H1 (cell line): Measurements from ENCODE around the gene PFN3. TPM values are rescaled to one million over a fixed set of nuclear protein-coding genes. Genes with fewer than 3 reads are reported as not detected.

Experiments used
- CTCF ChIA-PET: fragments of 300-600 bp; sonication (Branson Sonifier 250); formaldehyde crosslinking; loops from one replicate; lab custom pipeline; 2021; ENCODE audit not compliant: partially characterized antibody; lab: Charles Lee
- POLR2A ChIA-PET: fragments of 300-600 bp; sonication (Branson Sonifier 250); formaldehyde crosslinking; loops from one replicate; lab custom pipeline; 2021; ENCODE audit warnings: inconsistent platforms; ENCODE audit not compliant: partially characterized antibody; lab: Charles Lee
- DNase-seq, 2 experiments: peaks; one replicate each; pipeline versions ENCODE4 v3.0.0 to v3.0.0-alpha.2; 2010 to 2022; ENCODE audit warnings: low spot score in 2 of 2, low read depth in 1 of 2, mixed read lengths in 1 of 2
- FAIRE-seq: peaks from 2 replicates; lab custom pipeline; 2011; peaks lifted over from hg19 to GRCh38; lab: Jason Lieb, UNC
- H2AFZ ChIP-seq: 2 replicates; pipeline ENCODE4 v1.8.1; 2012; ENCODE audit warnings: low read length, inconsistent platforms
- H2AK5ac ChIP-seq: 2 replicates; pipeline ENCODE4 v1.6.1; 2013; ENCODE audit warnings: low read depth, low read length
- H2BK120ac ChIP-seq: replicated peaks from 2 replicates; pipeline ENCODE3; 2013; ENCODE audit warnings: low read depth, low read length, inconsistent platforms
- H2BK12ac ChIP-seq: 2 replicates; pipeline ENCODE4 v1.6.1; 2013; ENCODE audit warnings: low read depth, low read length
- H2BK15ac ChIP-seq: 2 replicates; pipeline ENCODE4 v1.6.1; 2013; ENCODE audit warnings: low read length
- H2BK20ac ChIP-seq: 2 replicates; pipeline ENCODE4 v1.6.1; 2013; ENCODE audit warnings: low read length
- H2BK5ac ChIP-seq: 2 replicates; pipeline ENCODE4 v1.6.1; 2013; ENCODE audit warnings: low read depth, low read length
- H3K14ac ChIP-seq: 2 replicates; pipeline ENCODE4 v1.6.1; 2013; ENCODE audit warnings: inconsistent platforms; ENCODE audit not compliant: insufficient read length
- H3K18ac ChIP-seq: 2 replicates; pipeline ENCODE4 v1.6.1; 2013; ENCODE audit warnings: low read length; ENCODE audit errors: extremely low read depth
- H3K23ac ChIP-seq: 2 replicates; pipeline ENCODE4 v1.6.1; 2013; ENCODE audit warnings: inconsistent platforms; ENCODE audit not compliant: insufficient read length
- H3K23me2 ChIP-seq: 2 replicates; pipeline ENCODE4 v1.6.1; 2013; ENCODE audit warnings: low read depth, low read length
- H3K27ac ChIP-seq: 2 replicates; pipeline ENCODE4 v1.6.1; 2011; ENCODE audit warnings: low read depth, low read length, inconsistent platforms
- H3K27me3 ChIP-seq, 4 experiments: replicated peaks in 1 of 4; 1 replicate in 1 of 4; 2 replicates in 3 of 4; pipeline versions ENCODE4 v1.6.1 to v1.8.1; 2011 to 2013; ENCODE audit warnings: low read length in 3 of 4, mild to moderate bottlenecking in 3 of 4, inconsistent platforms in 2 of 4, mixed read lengths in 2 of 4, moderate library complexity in 1 of 4; ENCODE audit not compliant: control insufficient read depth in 3 of 4, insufficient read depth in 3 of 4; ENCODE audit errors: extremely low read depth in 1 of 4
- H3K36me3 ChIP-seq, 4 experiments: 2 replicates each; pipeline versions ENCODE4 v1.6.1 to v1.8.1; 2011 to 2013; ENCODE audit warnings: mild to moderate bottlenecking in 4 of 4, low read length in 3 of 4, moderate library complexity in 2 of 4, control low read depth in 1 of 4, inconsistent platforms in 1 of 4; ENCODE audit not compliant: insufficient read depth in 4 of 4, control insufficient read depth in 2 of 4
- H3K4ac ChIP-seq: replicated peaks from 2 replicates; pipeline ENCODE3; 2013; ENCODE audit warnings: low read length, low read depth, mixed read lengths, inconsistent platforms; ENCODE audit not compliant: insufficient read length
- H3K4me1 ChIP-seq, 4 experiments: replicated peaks in 1 of 4; 1 replicate in 1 of 4; 2 replicates in 3 of 4; pipeline versions ENCODE4 v1.6.1 to v1.8.1; 2011 to 2013; ENCODE audit warnings: low read length in 3 of 4, inconsistent platforms in 2 of 4, mixed read lengths in 1 of 4; ENCODE audit not compliant: insufficient read depth in 4 of 4, control insufficient read depth in 3 of 4
- H3K4me2 ChIP-seq, 2 experiments: 2 replicates each; pipeline versions ENCODE4 v1.6.1 to v1.8.1; 2011 to 2013; ENCODE audit warnings: low read depth in 2 of 2, low read length in 2 of 2, control low read depth in 1 of 2, inconsistent platforms in 1 of 2, mild to moderate bottlenecking in 1 of 2; ENCODE audit not compliant: insufficient read depth in 1 of 2
- H3K4me3 ChIP-seq, 4 experiments: fragments of 200-600, 300-600 bp in 1 of 4; sonication (generic), shearing (Covaris generic), sonication (Bioruptor Twin) in 1 of 4; 2 replicates each; pipeline versions ENCODE4 v1.5.1 to v1.8.1; 2011 to 2016; ENCODE audit warnings: low read length in 4 of 4, low read depth in 3 of 4, control low read depth in 2 of 4, inconsistent platforms in 2 of 4, mild to moderate bottlenecking in 2 of 4, mixed read lengths in 1 of 4, moderate library complexity in 1 of 4; ENCODE audit not compliant: insufficient read depth in 2 of 4; ENCODE audit errors: extremely low read depth in 1 of 4
- H3K56ac ChIP-seq: replicated peaks from 2 replicates; pipeline ENCODE3; 2013; ENCODE audit warnings: low read depth, mild to moderate bottlenecking, mixed read lengths, low read length, inconsistent platforms; ENCODE audit not compliant: insufficient read length
- H3K79me1 ChIP-seq: 2 replicates; pipeline ENCODE4 v1.6.1; 2013; ENCODE audit warnings: low read depth, low read length, control low read depth
- H3K79me2 ChIP-seq, 2 experiments: 2 replicates each; pipeline versions ENCODE4 v1.6.1 to v1.8.1; 2012 to 2013; ENCODE audit warnings: low read length in 2 of 2, mild to moderate bottlenecking in 2 of 2, inconsistent platforms in 1 of 2; ENCODE audit not compliant: insufficient read depth in 2 of 2, control insufficient read depth in 1 of 2
- H3K9ac ChIP-seq, 4 experiments: replicated peaks in 1 of 4; 1 replicate in 1 of 4; 2 replicates in 3 of 4; pipeline versions ENCODE4 v1.6.1 to v1.8.1; 2011 to 2013; ENCODE audit warnings: low read depth in 3 of 4, low read length in 3 of 4, control low read depth in 2 of 4, mild to moderate bottlenecking in 2 of 4, moderate library complexity in 2 of 4, inconsistent platforms in 1 of 4; ENCODE audit errors: extremely low read depth in 1 of 4
- H3K9me3 ChIP-seq, 2 experiments: 2 replicates each; pipeline versions ENCODE4 v1.6.1 to v1.8.1; 2012 to 2013; ENCODE audit warnings: mild to moderate bottlenecking in 2 of 2, moderate library complexity in 2 of 2, control low read depth in 1 of 2, inconsistent platforms in 1 of 2, low read depth in 1 of 2, low read length in 1 of 2, mixed read lengths in 1 of 2; ENCODE audit not compliant: insufficient read depth in 2 of 2
- H4K20me1 ChIP-seq, 2 experiments: replicated peaks in 1 of 2; 2 replicates each; pipeline versions ENCODE3 to v1.8.1; 2011 to 2013; ENCODE audit warnings: inconsistent platforms in 2 of 2, low read length in 2 of 2, mild to moderate bottlenecking in 1 of 2; ENCODE audit not compliant: insufficient read depth in 2 of 2, control insufficient read depth in 1 of 2
- H4K5ac ChIP-seq: 2 replicates; pipeline ENCODE4 v1.6.1; 2013; ENCODE audit warnings: low read length, low read depth, mixed read lengths, inconsistent platforms; ENCODE audit not compliant: insufficient read length
- H4K8ac ChIP-seq: 2 replicates; pipeline ENCODE4 v1.8.0; 2013; ENCODE audit warnings: mild to moderate bottlenecking, moderate library complexity, low read length, inconsistent platforms; ENCODE audit not compliant: insufficient read depth; ENCODE audit errors: extremely low read depth
- H4K91ac ChIP-seq: replicated peaks from 2 replicates; pipeline ENCODE3; 2013; ENCODE audit warnings: low read length, mixed read lengths, inconsistent platforms; ENCODE audit not compliant: insufficient read length
- WGBS, 2 experiments: shearing (Covaris generic) in 1 of 2; methylation state at CpG; one replicate each; pipeline versions ENCODE4 v1.1.6 to v1.1.7; 2013 to 2015; ENCODE audit warnings: low lambda C conversion rate in 2 of 2, mixed read lengths in 2 of 2, inconsistent platforms in 1 of 2, low coverage in 1 of 2, missing lambda C conversion rate in 1 of 2; ENCODE audit not compliant: insufficient replicate concordance in 2 of 2, insufficient coverage in 1 of 2, insufficient read length in 1 of 2; ENCODE audit errors: extremely low coverage in 1 of 2, missing lambda C conversion rate in 1 of 2; 5-methylcytosine and 5-hydroxymethylcytosine counted together
- polyA plus RNA-seq, 7 experiments: library from polyadenylated mRNA; depleted of rRNA in 3 of 7; stranded (reverse) in 5 of 7; unstranded in 2 of 7; fragments of >200 nt in 5 of 7; fragments of 200-250 nt in 2 of 7; gene quantifications; 1 replicate in 5 of 7; 2 replicates in 1 of 7; 4 replicates in 1 of 7; pipeline versions ENCODE4 v1.2.1 to v1.2.3, GENCODE V29; 2011 to 2013; ENCODE audit warnings: missing spikeins in 2 of 7, mixed read lengths in 2 of 7
- total RNA-seq: library from RNA; stranded (reverse); fragmentation: NEBNext Ultra II Directional; extraction: Animal tissue kit (Norgen Biotek cat#: 25700); gene quantifications from 2 replicates; pipeline ENCODE4 v1.2.1, GENCODE V29; 2021

The PFN3 gene
- total and polyA plus RNA-seq, 2 of the 8 experiments (the other 6 are each of a cell fraction or from before 2014, with no cell fraction given) = not detected

- Histone ChIP-seq H3K56ac (no peak overlapping the region), H3K9ac (no peak overlapping the region), H3K4me2 (peak overlapping the region; percentile 89 to 93), H2AFZ (no peak overlapping the region), H3K18ac (no peak overlapping the region; the same call in 1 of the 2 replicates), H3K4ac (peak overlapping the region; percentile 66), H3K23me2 (peaks cover 9% of the 10 kb centered on the region), H4K8ac (peak overlapping the region; percentile 87), H3K14ac (no peak overlapping the region), H2BK12ac (peak overlapping the region; percentile 80; the same call in 1 of the 2 replicates), H4K5ac (peak overlapping the region; percentile 22), H3K27me3 (peaks cover 0 to 19% (median 10%) of the 10 kb centered on the region in 4 experiments; a peak in 5 of 7 replicates), H2BK5ac (peak overlapping the region; percentile 20; the same call in 1 of the 2 replicates), H2BK15ac (no peak overlapping the region), H3K27ac (peak overlapping the region; percentile 59; the same call in 1 of the 2 replicates), H3K9me3 (no peaks in the 10 kb centered on the region), H3K4me1 (peaks cover 0 to 32% (median 17%) of the 10 kb centered on the region in 4 experiments; a peak in 6 of 7 replicates), H4K20me1 (peaks cover 3 to 7% of the 10 kb centered on the region in 2 experiments), H3K79me2 (no peaks in the 10 kb centered on the region), H2BK120ac (peak overlapping the region; percentile 63), H3K79me1 (no peaks in the 10 kb centered on the region; the same call in none of the 2 replicates), H3K36me3 (no peaks in the 10 kb centered on the region), H2AK5ac (peak overlapping the region; percentile 40; the same call in 1 of the 2 replicates), H3K4me3 (peak overlapping the region in 3 of 4 experiments; percentile 33 to 74 (median 46); a peak in 4 of 8 replicates), H2BK20ac (0 out of 2 replicates have a peak overlapping the region, but pooled peaks have one; percentile 77), H4K91ac (no peak overlapping the region), H3K23ac (no peak overlapping the region)
- CTCF ChIA-PET = interaction anchor here (0.8 to 23.6 kb wide), 16 partner anchors 8 to 140 kb away, joined by 3 to 430 read pairs (median 5); partner anchors contain the start of genes F12, GRK6, PFN3 and SLC34A1
- FAIRE-seq (no peak), DNase-seq (no peak)
- POLR2A ChIA-PET = interaction anchor here (0.7 to 67.5 kb wide), 18 partner anchors 21 to 143 kb away, joined by 3 to 3349 read pairs (median 4); partner anchors contain the start of genes DBN1, DOK3, GRK6 and PDLIM7
- 78% methylated on average over 6 of the region's 6 CpGs; no CpG with 5 or more reads in 1 of the 2 experiments for WGBS, 2 experiments
Observed at GRCh38 chr5:177448244-177448950, 47.9 kb upstream of the PFN3 start.
